Measurements from ENCODE around the gene VRK3.

Gene VRK3

DNA sequence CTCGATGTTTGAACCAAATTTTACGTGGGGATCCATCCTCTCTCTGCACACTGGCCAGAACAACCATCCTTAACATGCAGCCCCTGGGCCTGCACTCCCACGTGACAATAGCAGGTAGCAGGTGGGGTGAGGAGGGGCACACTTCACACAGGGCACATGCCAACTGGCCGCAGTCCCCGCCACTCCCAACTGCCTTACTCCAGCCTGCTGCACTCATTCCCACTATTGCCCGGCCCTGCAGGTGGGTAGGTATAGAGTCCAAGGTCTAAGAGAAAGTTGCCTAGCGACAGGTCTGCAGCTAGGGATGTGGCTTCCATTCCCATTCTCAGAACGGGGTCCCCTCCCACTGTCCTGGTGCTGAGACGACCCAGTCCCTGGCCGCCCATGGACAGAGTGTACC lies 18.0 kb downstream of the VRK3 start:
- TF ChIP-seq GATA3 (IDR thresholded peaks at IDR 0.05; ENCODE audit: low read depth, low read length), result no peak
- TF ChIP-seq GATA2 (IDR thresholded peaks at IDR 0.05; ENCODE audit: low read depth, low read length), result no peak

GRCh38 chr19:50005428-50005827 lies 19.7 kb downstream of the VRK3 start:
- TF ChIP-seq GATA2 (IDR thresholded peaks at IDR 0.05; ENCODE audit: low read depth, low read length) (no peak), GATA3 (IDR thresholded peaks at IDR 0.05; ENCODE audit: low read depth, low read length) (no peak)

DNA sequence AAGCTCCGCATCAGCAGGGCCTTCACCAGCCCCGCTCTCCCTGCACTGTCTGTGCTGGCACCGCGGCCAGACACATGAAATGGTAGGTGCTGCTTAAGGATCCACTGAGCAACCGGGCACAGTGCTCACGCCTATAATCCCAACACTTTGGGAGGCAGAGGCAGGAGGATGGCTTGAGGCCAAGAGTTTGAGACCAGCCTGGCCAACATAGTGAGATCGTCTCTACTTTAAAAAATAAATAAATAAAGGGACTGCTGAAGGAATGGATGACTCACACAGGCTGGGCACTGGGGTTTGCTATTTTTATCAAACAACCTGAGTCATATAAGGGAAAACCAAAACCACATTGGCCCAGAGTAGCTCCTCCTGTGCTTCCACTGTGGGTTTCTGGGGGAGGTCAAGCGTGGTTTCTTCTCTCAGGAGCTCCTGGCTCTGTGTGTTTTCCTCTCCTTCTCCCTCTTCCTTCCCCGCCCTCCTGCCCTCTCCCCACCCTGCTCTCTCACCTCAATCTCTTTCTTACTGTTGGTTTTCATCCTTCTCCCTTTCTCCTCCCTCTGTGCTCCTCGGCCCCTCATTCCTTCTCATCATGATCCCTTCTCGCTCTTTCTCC lies 21.3 kb downstream of the VRK3 start:
- TF ChIP-seq GATA3 (IDR thresholded peaks at IDR 0.05; ENCODE audit: low read depth, low read length) (no peak), GATA2 (IDR thresholded peaks at IDR 0.05; ENCODE audit: low read depth, low read length) (no peak)

- TF ChIP-seq GATA3 (IDR thresholded peaks at IDR 0.05; ENCODE audit: low read depth, low read length) (no peak), GATA2 (IDR thresholded peaks at IDR 0.05; ENCODE audit: low read depth, low read length) (no peak)
These were observed 21.9 kb downstream of the VRK3 start for GRCh38 chr19:50003254-50003788.

GRCh38 chr19:50002386-50002960 lies 22.7 kb downstream of the VRK3 start:
- TF ChIP-seq GATA2 (IDR thresholded peaks at IDR 0.05; ENCODE audit: low read depth, low read length) (no peak), GATA3 (IDR thresholded peaks at IDR 0.05; ENCODE audit: low read depth, low read length) (no peak)

DNA sequence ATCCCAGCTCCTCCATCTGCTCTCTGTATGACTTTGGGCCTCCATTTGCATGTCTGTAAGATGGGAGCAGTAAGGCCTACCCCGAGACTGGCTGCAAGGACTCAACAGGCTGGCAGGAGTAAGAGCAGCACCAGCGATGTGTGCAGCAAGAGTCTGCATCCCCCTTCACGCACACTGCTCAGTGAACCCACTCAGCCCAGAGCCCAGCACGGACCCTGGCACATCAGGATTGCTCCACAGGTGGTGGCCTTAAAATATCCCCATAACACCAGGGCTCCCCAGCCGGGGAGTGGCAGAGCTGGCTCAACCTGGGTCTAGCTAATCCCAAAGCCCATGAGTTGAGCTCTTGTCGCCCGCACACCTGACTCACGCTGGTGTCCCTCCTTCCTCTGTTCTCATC lies 23.4 kb downstream of the VRK3 start:
- TF ChIP-seq GATA3 (IDR thresholded peaks at IDR 0.05; ENCODE audit: low read depth, low read length) (no peak), GATA2 (IDR thresholded peaks at IDR 0.05; ENCODE audit: low read depth, low read length) (no peak)

- TF ChIP-seq GATA2 (IDR thresholded peaks at IDR 0.05; ENCODE audit: low read depth, low read length), result no peak
- no peak for TF ChIP-seq GATA3 (IDR thresholded peaks at IDR 0.05; ENCODE audit: low read depth, low read length)
These were observed 24.2 kb downstream of the VRK3 start for GRCh38 chr19:50000841-50001557.

GRCh38 chr19:50000038-50000840 lies 24.9 kb downstream of the VRK3 start:
- no peak for TF ChIP-seq GATA3 (IDR thresholded peaks at IDR 0.05; ENCODE audit: low read depth, low read length)
- TF ChIP-seq GATA2 (IDR thresholded peaks at IDR 0.05; ENCODE audit: low read depth, low read length), result no peak

- TF ChIP-seq GATA3 (IDR thresholded peaks at IDR 0.05; ENCODE audit: low read depth, low read length) (no peak), GATA2 (IDR thresholded peaks at IDR 0.05; ENCODE audit: low read depth, low read length) (no peak)
These were observed 25.7 kb downstream of the VRK3 start for GRCh38 chr19:49999371-50000010.

DNA sequence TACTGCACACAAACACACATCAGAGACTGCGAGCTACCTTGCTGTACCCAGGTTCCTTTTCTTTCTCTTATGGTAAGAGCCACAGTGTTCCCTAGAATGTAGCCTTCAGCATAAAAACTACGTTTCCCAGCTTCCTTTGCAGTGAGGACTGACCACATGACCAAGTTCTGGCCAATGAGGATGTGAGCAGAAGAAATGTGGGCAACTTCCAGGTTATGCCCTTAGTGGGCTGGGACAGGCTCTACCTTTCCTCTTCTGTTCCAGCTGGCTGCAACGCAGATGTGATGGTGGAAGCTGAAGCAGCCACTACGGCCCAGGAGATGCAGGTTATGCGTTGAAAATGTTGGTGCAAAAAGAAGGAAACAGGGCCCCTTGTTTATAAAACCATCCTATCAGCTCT lies 27.5 kb downstream of the VRK3 start:
- no peak for TF ChIP-seq GATA2 (IDR thresholded peaks at IDR 0.05; ENCODE audit: low read depth, low read length)
- TF ChIP-seq GATA3 (IDR thresholded peaks at IDR 0.05; ENCODE audit: low read depth, low read length), result no peak

GRCh38 chr19:49988433-49988832 lies 36.7 kb downstream of the VRK3 start:
- TF ChIP-seq GATA3 (IDR thresholded peaks at IDR 0.05; ENCODE audit: low read depth, low read length) (no peak), GATA2 (IDR thresholded peaks at IDR 0.05; ENCODE audit: low read depth, low read length) (no peak)

- TF ChIP-seq GATA2 (IDR thresholded peaks at IDR 0.05; ENCODE audit: low read depth, low read length), result no peak
- TF ChIP-seq GATA3 (IDR thresholded peaks at IDR 0.05; ENCODE audit: low read depth, low read length), result no peak
These were observed 37.2 kb downstream of the VRK3 start for GRCh38 chr19:49988007-49988406.

DNA sequence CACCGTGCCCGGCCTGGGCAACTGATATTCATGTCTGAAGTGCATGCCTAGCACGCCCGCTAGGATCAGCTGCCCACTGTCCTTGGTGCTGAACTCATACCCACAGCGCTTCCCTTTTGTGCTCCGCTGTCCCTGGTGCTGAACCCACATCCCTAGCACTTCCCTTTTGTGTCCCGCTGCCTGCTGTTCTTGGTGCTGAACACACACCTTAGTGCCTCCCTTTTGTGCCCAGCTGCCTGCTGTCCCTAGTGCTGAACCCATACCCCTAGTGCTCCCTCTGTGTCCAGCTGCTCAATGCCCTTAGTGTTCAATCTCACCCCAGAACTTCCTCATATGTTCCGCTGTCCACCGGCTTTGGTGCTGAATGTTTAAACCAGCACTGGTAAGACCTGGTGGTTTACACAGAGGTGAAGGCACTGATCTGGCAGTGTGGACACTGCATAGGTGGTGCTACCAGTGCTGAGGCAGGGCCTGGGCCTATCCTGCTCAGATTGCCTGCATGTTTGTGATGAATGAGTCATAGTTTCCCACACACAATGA lies 37.9 kb downstream of the VRK3 start:
- TF ChIP-seq GATA2 (IDR thresholded peaks at IDR 0.05; ENCODE audit: low read depth, low read length), result no peak
- TF ChIP-seq GATA3 (IDR thresholded peaks at IDR 0.05; ENCODE audit: low read depth, low read length), result no peak
